Neuronal stem cell (in vitro differentiated cells): ENCODE measurements around the gene NKX2-8.

Experiments used
- DNase-seq: peaks from one replicate; pipeline ENCODE4 v3.0.0-alpha.2; 2013; ENCODE audit warnings: low spot score
- H2AFZ ChIP-seq: one replicate; pipeline ENCODE4 v1.6.1; 2013; ENCODE audit warnings: mild to moderate bottlenecking, low read length, inconsistent platforms
- H2AK5ac ChIP-seq: 2 replicates; pipeline ENCODE4 v1.6.1; 2013; ENCODE audit warnings: low read depth, mild to moderate bottlenecking, inconsistent platforms, low read length, moderate library complexity, mixed read lengths
- H2BK120ac ChIP-seq: 2 replicates; pipeline ENCODE4 v1.6.1; 2013; ENCODE audit warnings: low read depth, mild to moderate bottlenecking, inconsistent platforms, low read length, moderate library complexity, mixed read lengths
- H2BK12ac ChIP-seq: one replicate; pipeline ENCODE4 v1.6.1; 2013; ENCODE audit warnings: low read length, inconsistent platforms
- H2BK15ac ChIP-seq: 2 replicates; pipeline ENCODE4 v1.6.1; 2013; ENCODE audit warnings: mild to moderate bottlenecking, low read length, inconsistent platforms, mixed read lengths
- H2BK5ac ChIP-seq: one replicate; pipeline ENCODE4 v1.6.1; 2013; ENCODE audit warnings: inconsistent platforms, mild to moderate bottlenecking, low read length, moderate library complexity
- H3K14ac ChIP-seq: one replicate; pipeline ENCODE4 v1.6.1; 2013; ENCODE audit warnings: low read length, inconsistent platforms
- H3K18ac ChIP-seq: 2 replicates; pipeline ENCODE4 v1.6.1; 2013; ENCODE audit warnings: low read length, inconsistent platforms
- H3K23ac ChIP-seq: 2 replicates; pipeline ENCODE4 v1.6.1; 2013; ENCODE audit warnings: low read depth, mild to moderate bottlenecking, mixed read lengths, low read length, inconsistent platforms; ENCODE audit not compliant: poor library complexity
- H3K27ac ChIP-seq: replicated peaks from 3 replicates; pipeline ENCODE4 v1.5.1; 2013; ENCODE audit warnings: low read length, inconsistent platforms
- H3K27me3 ChIP-seq, 3 experiments: 2 replicates each; pipeline ENCODE4 v1.6.1; 2013; ENCODE audit warnings: low read length in 3 of 3, mild to moderate bottlenecking in 2 of 3, inconsistent platforms in 1 of 3, low read depth in 1 of 3, mixed read lengths in 1 of 3, moderate library complexity in 1 of 3; ENCODE audit not compliant: control insufficient read depth in 3 of 3, insufficient read depth in 3 of 3
- H3K36me3 ChIP-seq, 2 donors: replicated peaks in 1 of 2; 2 replicates each; pipeline ENCODE4 v1.6.1; 2013; ENCODE audit warnings: low read length in 2 of 2; ENCODE audit not compliant: control insufficient read depth in 2 of 2, insufficient read depth in 2 of 2
- H3K4ac ChIP-seq: 2 replicates; pipeline ENCODE4 v1.6.1; 2013; ENCODE audit warnings: inconsistent platforms, mild to moderate bottlenecking, low read length, moderate library complexity
- H3K4me1 ChIP-seq, 2 donors: 1 replicate in 1 of 2; 2 replicates in 1 of 2; pipeline ENCODE4 v1.6.1; 2013; ENCODE audit warnings: low read length in 2 of 2, low read depth in 1 of 2; ENCODE audit not compliant: control insufficient read depth in 2 of 2, insufficient read depth in 1 of 2
- H3K4me2 ChIP-seq: one replicate; pipeline ENCODE4 v1.6.1; 2013; ENCODE audit warnings: mild to moderate bottlenecking, low read length, inconsistent platforms; ENCODE audit not compliant: insufficient read depth, poor library complexity, severe bottlenecking
- H3K4me3 ChIP-seq, 2 donors: 2 replicates each; pipeline ENCODE4 v1.5.1; 2013; ENCODE audit warnings: low read length in 2 of 2, mild to moderate bottlenecking in 2 of 2, inconsistent platforms in 1 of 2, moderate library complexity in 1 of 2
- H3K79me1 ChIP-seq: one replicate; pipeline ENCODE4 v1.6.1; 2013; ENCODE audit warnings: low read depth, mild to moderate bottlenecking, inconsistent platforms, low read length, moderate library complexity
- H3K9ac ChIP-seq: one replicate; pipeline ENCODE4 v1.6.1; 2013; ENCODE audit warnings: mild to moderate bottlenecking, low read depth, low read length, inconsistent platforms; ENCODE audit not compliant: poor library complexity
- H3K9me3 ChIP-seq, 2 donors: replicated peaks in 1 of 2; 2 replicates each; pipeline versions ENCODE3 to v1.6.1; 2013; ENCODE audit warnings: low read length in 2 of 2, mild to moderate bottlenecking in 2 of 2, inconsistent platforms in 1 of 2, low read depth in 1 of 2, mixed read lengths in 1 of 2, moderate library complexity in 1 of 2; ENCODE audit not compliant: control insufficient read depth in 2 of 2, insufficient read depth in 1 of 2
- H4K8ac ChIP-seq: one replicate; pipeline ENCODE4 v1.6.1; 2013; ENCODE audit warnings: low read depth, mild to moderate bottlenecking, inconsistent platforms, low read length, moderate library complexity
- H4K91ac ChIP-seq: one replicate; pipeline ENCODE4 v1.6.1; 2013; ENCODE audit warnings: low read length, low read depth, mild to moderate bottlenecking, inconsistent platforms; ENCODE audit not compliant: poor library complexity
- WGBS, 2 donors: extraction: QIAGEN DNeasy Blood & Tissue Kit; methylation state at CpG; one replicate each; pipeline ENCODE4 v1.1.7; 2013; ENCODE audit warnings: missing lambda C conversion rate in 2 of 2, mixed read lengths in 1 of 2; ENCODE audit not compliant: insufficient read length in 2 of 2, insufficient replicate concordance in 1 of 2; ENCODE audit errors: extremely low coverage in 2 of 2; 5-methylcytosine and 5-hydroxymethylcytosine counted together

The NKX2-8 gene

DNA sequence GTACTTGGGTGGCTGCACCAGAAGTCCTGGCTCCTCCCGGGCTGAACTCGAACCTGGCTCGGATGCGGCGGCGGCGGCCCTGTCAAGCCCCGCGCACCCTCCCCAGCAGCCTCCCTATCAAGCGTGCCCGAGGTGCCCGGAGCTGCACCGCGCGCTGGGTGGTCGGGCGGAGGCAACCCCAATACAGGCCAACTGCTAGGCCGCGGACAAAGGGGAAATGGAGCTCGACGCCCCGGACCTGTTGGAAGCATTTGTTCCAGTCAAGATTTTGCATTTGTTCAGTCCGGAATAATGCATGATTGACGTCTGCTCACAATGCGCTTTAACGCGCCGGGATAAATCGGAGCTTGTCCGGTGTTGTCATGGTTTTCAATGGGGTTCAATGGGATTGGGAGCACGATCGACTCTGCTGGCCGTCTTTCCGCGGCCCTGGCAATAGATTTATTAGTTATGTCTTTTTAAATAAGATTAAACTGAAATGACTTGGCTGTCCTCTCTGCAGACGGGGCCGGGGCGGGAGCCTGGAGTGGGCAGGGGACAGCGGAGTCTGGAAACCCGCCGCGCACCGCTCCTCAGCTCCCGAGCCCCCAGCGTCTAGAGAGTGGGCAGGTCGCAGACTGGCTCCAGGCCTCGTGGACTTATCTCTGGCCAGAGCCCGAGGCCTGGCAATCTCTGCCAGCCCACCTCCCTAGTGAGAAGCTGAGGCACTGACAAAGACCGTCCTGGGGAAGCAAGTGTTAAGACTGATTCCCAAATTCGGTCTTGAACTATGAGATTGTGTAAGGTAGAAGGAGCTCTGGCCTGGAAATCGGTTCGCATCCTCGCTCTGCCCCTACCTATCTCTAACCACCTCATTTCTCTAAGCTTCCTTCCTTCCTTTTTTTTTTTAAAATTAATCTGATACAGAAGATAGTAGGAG is 1.7 kb upstream of the NKX2-8 start:
- H2BK12ac ChIP-seq, result no peak overlapping the region
- H3K4me2 ChIP-seq, result no peak overlapping the region
- H2BK15ac ChIP-seq, result no peak overlapping the region
- no peak overlapping the region for H3K9ac ChIP-seq
- no peak overlapping the region for H3K4me3 ChIP-seq
- no peak overlapping the region for H2BK5ac ChIP-seq
- H3K27me3 ChIP-seq, result peaks cover 41 to 98% (median 81%) of the 10 kb centered on the region in 3 experiments
- no peaks in the 10 kb centered on the region for H3K79me1 ChIP-seq
- no peak overlapping the region for H3K27ac ChIP-seq
- H2AK5ac ChIP-seq, result no peak overlapping the region
- no CpG with 5 or more reads among the region's 53 CpGs for WGBS, 2 donors
- H2BK120ac ChIP-seq, result no peak overlapping the region
- H4K8ac ChIP-seq, result no peak overlapping the region
- no peak overlapping the region for H4K91ac ChIP-seq
- no peak overlapping the region for H3K18ac ChIP-seq
- H3K36me3 ChIP-seq, result no peaks in the 10 kb centered on the region
- peaks cover 0 to 11% of the 10 kb centered on the region in 2 donors for H3K4me1 ChIP-seq
- H2AFZ ChIP-seq, result no peak overlapping the region
- no peak overlapping the region for H3K4ac ChIP-seq
- no peak for DNase-seq
- no peaks in the 10 kb centered on the region for H3K9me3 ChIP-seq
- no peak overlapping the region for H3K23ac ChIP-seq
- H3K14ac ChIP-seq, result no peak overlapping the region

- Histone ChIP-seq H2AFZ (no peak overlapping the region), H4K8ac (no peak overlapping the region), H2AK5ac (no peak overlapping the region), H2BK5ac (no peak overlapping the region), H3K27me3 (peaks cover 41 to 99% (median 83%) of the 10 kb centered on the region in 3 experiments), H3K4me1 (peaks cover 0 to 18% of the 10 kb centered on the region in 2 donors), H3K23ac (peak overlapping the region; percentile 13), H3K27ac (no peak overlapping the region), H4K91ac (no peak overlapping the region), H3K79me1 (no peaks in the 10 kb centered on the region), H2BK12ac (no peak overlapping the region), H3K4me2 (no peak overlapping the region), H3K4ac (no peak overlapping the region), H3K18ac (peak overlapping the region; percentile 82), H3K4me3 (no peak overlapping the region), H3K14ac (no peak overlapping the region), H3K9me3 (no peaks in the 10 kb centered on the region), H3K36me3 (no peaks in the 10 kb centered on the region), H2BK15ac (no peak overlapping the region), H3K9ac (peak overlapping the region; percentile 82), H2BK120ac (no peak overlapping the region)
- DNase-seq, result no peak
- WGBS, 2 donors, result no CpG with 5 or more reads among the region's 33 CpGs
These were observed 953 bp upstream of the NKX2-8 start for GRCh38 chr14:36583242-36583892.

DNA sequence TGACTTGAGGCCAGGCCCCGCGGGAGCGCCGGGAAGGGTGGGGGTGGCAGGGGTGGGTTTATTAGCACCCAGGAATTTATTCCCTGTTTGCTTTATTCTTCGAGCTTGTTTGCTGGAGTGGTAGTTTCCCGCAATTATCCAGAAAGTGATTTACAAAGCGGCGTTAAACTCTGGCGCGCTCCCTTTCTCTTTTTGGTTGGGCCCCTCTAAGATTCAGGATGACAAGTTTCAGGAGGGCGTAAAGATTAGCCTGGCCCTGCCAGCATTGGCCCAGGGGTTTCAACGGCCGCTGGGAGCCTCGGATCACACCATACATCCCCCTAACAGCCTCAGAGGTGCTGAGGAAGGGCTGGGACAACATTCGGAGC is 444 bp upstream of the NKX2-8 start:
- no peak overlapping the region for H3K9ac ChIP-seq
- no peak overlapping the region for H3K4ac ChIP-seq
- H4K8ac ChIP-seq, result no peak overlapping the region
- DNase-seq, result no peak
- H3K4me2 ChIP-seq, result no peak overlapping the region
- H2BK15ac ChIP-seq, result no peak overlapping the region
- H4K91ac ChIP-seq, result no peak overlapping the region
- H3K4me3 ChIP-seq, result no peak overlapping the region
- no peak overlapping the region for H3K14ac ChIP-seq
- no CpG with 5 or more reads among the region's 15 CpGs for WGBS, 2 donors
- no peak overlapping the region for H2BK5ac ChIP-seq
- H3K27me3 ChIP-seq, result peaks cover 41 to 99% (median 83%) of the 10 kb centered on the region in 3 experiments
- no peaks in the 10 kb centered on the region for H3K9me3 ChIP-seq
- no peak overlapping the region for H2BK12ac ChIP-seq
- no peak overlapping the region for H3K27ac ChIP-seq
- no peak overlapping the region for H2AK5ac ChIP-seq
- H3K23ac ChIP-seq, result no peak overlapping the region
- H2BK120ac ChIP-seq, result no peak overlapping the region
- H3K79me1 ChIP-seq, result no peaks in the 10 kb centered on the region
- peaks cover 0 to 18% of the 10 kb centered on the region in 2 donors for H3K4me1 ChIP-seq
- H3K18ac ChIP-seq, result no peak overlapping the region
- no peak overlapping the region for H2AFZ ChIP-seq
- H3K36me3 ChIP-seq, result no peaks in the 10 kb centered on the region
